ENCODE measurements around the gene GORASP1. TPM values are rescaled to one million over a fixed set of nuclear protein-coding genes. Genes with fewer than 3 reads are reported as not detected.

GORASP1 gene
- total RNA-seq, 1 donor from 2014 or later, result 81.6 TPM

DNA sequence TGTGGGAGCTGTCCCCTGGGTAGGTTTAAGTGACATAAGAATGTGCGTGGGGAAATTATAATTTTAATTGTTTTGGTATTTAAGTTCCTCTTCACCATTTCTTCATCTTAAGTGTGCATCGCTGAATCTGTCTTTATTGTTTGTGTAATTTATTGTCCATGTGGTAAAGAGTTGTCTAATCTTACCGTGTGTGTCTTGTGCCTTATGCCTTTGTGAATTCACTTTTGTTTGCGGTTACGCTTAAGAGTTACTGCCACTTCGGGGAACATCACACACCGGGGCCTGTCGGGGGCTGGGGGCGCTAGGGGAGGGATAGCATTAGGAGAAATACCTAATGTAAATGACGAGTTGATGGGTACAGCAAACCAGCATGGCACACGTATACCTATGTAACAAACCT, 54.8 kb downstream of the GORASP1 start:
- H3K27me3 ChIP-seq (ENCODE audit: low read depth), result no peaks in the 10 kb centered on the region
- peak overlapping the region; percentile 93 for H3K27ac ChIP-seq
- H3K4me3 ChIP-seq, result peak overlapping the region; percentile 95
- TF ChIP-seq, protein P1, sequence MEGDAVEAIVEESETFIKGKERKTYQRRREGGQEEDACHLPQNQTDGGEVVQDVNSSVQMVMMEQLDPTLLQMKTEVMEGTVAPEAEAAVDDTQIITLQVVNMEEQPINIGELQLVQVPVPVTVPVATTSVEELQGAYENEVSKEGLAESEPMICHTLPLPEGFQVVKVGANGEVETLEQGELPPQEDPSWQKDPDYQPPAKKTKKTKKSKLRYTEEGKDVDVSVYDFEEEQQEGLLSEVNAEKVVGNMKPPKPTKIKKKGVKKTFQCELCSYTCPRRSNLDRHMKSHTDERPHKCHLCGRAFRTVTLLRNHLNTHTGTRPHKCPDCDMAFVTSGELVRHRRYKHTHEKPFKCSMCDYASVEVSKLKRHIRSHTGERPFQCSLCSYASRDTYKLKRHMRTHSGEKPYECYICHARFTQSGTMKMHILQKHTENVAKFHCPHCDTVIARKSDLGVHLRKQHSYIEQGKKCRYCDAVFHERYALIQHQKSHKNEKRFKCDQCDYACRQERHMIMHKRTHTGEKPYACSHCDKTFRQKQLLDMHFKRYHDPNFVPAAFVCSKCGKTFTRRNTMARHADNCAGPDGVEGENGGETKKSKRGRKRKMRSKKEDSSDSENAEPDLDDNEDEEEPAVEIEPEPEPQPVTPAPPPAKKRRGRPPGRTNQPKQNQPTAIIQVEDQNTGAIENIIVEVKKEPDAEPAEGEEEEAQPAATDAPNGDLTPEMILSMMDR (IDR thresholded peaks at IDR 0.05), result no peak
- no peaks in the 10 kb centered on the region for H3K9me3 ChIP-seq
- H3K4me1 ChIP-seq, result peaks cover 11% of the 10 kb centered on the region
- intact Hi-C loops (cut with DNase I), result no loop called here
- H3K36me3 ChIP-seq, result no peaks in the 10 kb centered on the region
- no peak for DNase-seq
- ATAC-seq, result no peak

DNA sequence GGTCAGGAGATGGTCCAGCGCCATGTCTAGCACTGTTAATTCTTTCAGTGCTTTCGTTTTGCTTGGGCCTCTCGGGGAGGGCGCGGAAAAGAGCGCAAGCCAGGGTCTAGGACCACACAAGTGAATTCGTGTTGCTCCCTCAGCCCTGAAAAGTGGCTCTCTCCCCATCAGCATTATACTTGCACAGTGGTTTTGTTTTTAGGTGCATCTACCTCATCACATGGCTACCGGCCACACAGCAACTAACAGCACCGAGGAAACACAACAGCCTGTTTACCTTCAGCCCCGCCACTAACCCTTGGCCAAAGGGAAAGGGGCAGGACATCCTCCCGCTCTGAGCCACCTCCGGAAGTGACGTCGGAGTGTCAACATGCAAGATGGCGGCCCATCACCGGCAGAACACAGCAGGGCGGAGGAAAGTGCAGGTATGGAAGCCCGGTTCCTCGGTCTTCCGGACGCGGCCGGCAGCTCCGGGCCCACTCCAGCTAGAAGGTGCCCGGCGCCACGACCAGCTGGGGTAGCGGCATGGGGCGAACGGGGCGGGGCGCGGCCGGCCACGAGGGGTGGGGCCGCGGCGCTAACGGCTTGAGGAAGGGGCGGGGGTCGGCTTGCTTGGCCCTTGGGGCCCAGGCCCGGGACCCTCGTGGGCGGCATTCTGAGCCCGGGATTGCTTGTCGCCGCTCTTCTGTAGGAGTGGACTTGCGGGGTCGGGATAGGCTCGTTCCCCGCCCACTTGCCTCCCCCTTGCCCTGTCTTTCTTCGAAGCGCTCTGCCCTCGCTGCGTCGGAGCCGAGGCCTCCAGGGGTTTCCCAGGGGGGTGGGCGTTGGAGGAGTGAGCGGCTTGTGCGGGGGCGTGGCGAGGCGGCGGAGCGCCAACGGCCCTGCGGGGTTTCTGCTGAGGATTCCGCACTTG, 55.5 kb downstream of the GORASP1 start, which contains the start of the genes SCN11A and WDR48:
TSS of gene SCN11A (minus strand) at position 296 of the 913 bp plus-strand sequence. CDS start 101,582 bp downstream, outside the sequence.
TSS of gene WDR48 (plus strand) at position 368 of the 913 bp plus-strand sequence. CDS start at position 378, 10 bp downstream.
- DNase-seq (peak; percentile 97), ATAC-seq (peak; percentile 99 to 100)
- intact Hi-C loops (cut with DNase I), result no loop called here
- TF ChIP-seq, protein P1 (IDR thresholded peaks at IDR 0.05), result no peak
- peak within 1 kb of the TSS; percentile 95 for H3K4me3 ChIP-seq
- peaks cover 11% of the 10 kb centered on the region for H3K4me1 ChIP-seq
- no peaks in the 10 kb centered on the region for H3K36me3 ChIP-seq
- no peaks in the 10 kb centered on the region for H3K9me3 ChIP-seq
- no peaks in the 10 kb centered on the region for H3K27me3 ChIP-seq (ENCODE audit: low read depth)
- peak within 1 kb of the TSS; percentile 93 for H3K27ac ChIP-seq

DNA sequence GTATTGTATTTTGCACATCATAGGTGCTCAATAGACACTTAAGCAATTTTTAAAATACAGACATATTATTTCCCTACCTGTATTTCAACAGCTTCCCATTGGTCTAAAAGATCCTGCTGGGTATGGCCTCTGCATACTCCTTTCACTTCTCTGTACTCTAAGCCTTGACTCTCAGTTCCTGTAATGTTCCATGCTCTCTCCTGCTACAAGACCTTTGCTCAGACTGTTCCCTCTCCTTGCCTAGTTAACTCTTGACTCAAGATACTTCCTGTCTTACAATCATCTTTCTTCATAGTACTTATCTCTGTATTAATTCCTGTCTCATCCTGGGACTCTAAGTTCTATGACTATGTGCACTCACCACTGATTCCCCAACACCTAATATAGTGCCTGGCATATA, 57.4 kb downstream of the GORASP1 start:
- no peak for DNase-seq
- Histone ChIP-seq H3K27ac (no peak overlapping the region), H3K9me3 (no peaks in the 10 kb centered on the region), H3K4me1 (peaks cover 11% of the 10 kb centered on the region), H3K4me3 (no peak overlapping the region), H3K36me3 (no peaks in the 10 kb centered on the region), H3K27me3 (ENCODE audit: low read depth) (no peaks in the 10 kb centered on the region)
- TF ChIP-seq, protein P1 (IDR thresholded peaks at IDR 0.05), result no peak
- intact Hi-C loops (cut with DNase I), result no loop called here
- peak; percentile 31 to 58 for ATAC-seq

Small RNAs within 50 kb of the gene (microRNA-seq; reads per million reads assigned to microRNA genes)
- not detected for gene MIR6822 (ENCODE audit: borderline number of aligned reads)

Other genes starting within 250 kb of the GORASP1 start
- gene SCN11A, start 55.7 kb downstream of the GORASP1 start, total RNA-seq, result 0.27 TPM
- 44.2 TPM for gene WDR48, start 55.6 kb downstream of the GORASP1 start, total RNA-seq
- 18.8 TPM for gene TTC21A, start 53 bp upstream of the GORASP1 start, total RNA-seq
- gene CSRNP1, start 46.0 kb upstream of the GORASP1 start, total RNA-seq, result 55.1 TPM
- not detected for gene XIRP1, start 85.0 kb upstream of the GORASP1 start, total RNA-seq
- 14.1 TPM for gene CX3CR1, start 172.4 kb upstream of the GORASP1 start, total RNA-seq
- not detected for gene CCR8, start 222.1 kb upstream of the GORASP1 start, total RNA-seq

Measured in lower lobe of right lung (tissue), 2 donors.